Left hindlimb (tissue), 1 donor: ENCODE data around the gene PRKACB.
"Not testable (repeated sequence)": the region's sequence is repeated elsewhere in the genome, so short reads cannot be mapped to it uniquely, and the experiment has no call there.

Source experiments
- DNase-seq: peaks from one replicate; pipeline ENCODE4 v3.0.0-alpha.2; 2018

Gene PRKACB

DNA sequence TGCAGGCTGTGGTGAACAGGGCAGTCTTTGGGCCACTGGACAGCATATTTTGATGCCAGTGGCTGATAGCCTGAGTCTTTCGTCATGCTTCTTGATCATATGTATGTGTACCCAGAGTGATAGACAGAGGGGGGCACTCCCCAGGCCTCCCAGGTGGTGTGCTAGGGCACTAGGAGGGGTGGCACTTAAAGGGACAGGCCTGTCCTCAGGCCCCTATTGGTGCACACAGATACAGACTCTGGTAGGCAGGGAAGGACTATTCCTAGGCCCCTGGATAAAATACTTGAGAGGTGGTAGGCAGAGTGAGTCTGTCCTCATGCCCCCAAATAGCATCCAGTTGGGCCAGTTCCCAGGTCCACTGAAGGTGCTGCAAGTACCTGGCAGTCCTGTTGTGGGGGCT is 80.8 kb downstream of the PRKACB start:
- DNase-seq = no peak

DNA sequence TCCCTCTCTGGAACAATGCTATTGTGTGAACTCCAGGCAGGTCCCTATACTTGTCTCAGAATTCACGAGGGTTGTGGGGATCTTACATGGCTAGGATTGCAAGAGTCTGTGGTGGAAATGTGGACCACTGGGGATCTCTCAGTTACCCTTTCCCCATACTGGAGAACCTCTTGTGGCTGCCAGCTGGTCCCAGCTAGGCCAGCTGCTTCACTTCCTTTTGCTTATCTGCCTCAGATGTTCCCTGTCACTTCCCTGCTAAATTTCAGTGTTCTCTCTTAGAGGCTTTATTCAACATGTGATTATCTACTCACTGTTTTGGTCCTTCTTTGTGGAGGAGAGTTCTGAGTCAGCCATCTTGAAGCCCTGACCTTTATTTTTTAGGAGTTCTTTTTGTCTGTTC is 81.6 kb downstream of the PRKACB start:
- no peak for DNase-seq

DNA sequence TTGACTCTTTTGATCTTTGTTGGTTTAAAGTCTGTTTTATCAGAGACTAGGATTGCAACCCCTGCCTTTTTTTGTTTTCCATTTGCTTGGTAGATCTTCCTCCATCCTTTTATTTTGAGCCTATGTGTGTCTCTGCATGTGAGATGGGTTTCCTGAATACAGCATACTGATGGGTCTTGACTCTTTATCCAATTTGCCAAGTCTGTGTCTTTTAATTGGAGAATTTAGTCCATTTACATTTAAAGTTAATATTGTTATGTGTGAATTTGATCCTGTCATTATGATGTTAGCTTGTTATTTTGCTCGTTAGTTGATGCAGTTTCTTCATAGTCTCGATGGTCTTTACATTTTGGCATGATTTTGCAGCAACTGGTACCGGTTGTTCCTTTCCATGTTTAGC is 88.6 kb downstream of the PRKACB start:
- DNase-seq = not testable (repeated sequence)

DNA sequence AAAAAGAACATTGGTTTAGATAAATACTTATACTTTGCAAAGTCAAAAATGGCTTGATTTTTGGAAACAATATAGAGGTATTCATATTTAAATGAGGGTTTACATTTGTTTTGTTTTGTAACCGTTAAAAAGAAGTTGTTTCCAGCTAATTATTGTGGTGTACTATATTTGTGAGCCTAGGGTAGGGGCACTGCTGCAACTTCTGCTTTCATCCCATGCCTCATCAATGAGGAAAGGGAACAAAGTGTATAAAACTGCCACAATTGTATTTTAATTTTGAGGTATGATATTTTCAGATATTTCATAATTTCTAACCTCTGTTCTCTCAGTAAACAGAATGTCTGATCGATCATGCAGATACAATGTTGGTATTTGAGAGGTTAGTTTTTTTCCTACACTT is 92.2 kb downstream of the PRKACB start:
- DNase-seq = no peak

DNA sequence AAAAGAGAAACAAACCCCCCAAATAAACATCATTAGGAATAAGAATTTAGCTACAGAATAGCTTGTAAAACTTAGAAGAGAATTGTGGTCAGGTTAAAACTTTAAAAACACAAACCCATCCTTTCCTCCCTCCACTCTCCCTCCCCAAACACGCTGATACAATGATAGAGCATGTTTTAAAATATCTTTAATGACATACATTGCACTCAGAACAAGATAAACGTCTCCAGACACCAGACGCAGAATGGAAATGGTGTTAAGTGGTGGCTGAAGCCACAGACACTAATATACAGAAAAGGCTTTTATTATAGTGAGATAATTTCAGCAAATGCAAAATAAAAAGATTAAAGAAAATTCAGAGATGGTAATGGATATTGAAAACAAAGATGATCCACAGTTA is 98.6 kb downstream of the PRKACB start:
- no peak for DNase-seq

DNA sequence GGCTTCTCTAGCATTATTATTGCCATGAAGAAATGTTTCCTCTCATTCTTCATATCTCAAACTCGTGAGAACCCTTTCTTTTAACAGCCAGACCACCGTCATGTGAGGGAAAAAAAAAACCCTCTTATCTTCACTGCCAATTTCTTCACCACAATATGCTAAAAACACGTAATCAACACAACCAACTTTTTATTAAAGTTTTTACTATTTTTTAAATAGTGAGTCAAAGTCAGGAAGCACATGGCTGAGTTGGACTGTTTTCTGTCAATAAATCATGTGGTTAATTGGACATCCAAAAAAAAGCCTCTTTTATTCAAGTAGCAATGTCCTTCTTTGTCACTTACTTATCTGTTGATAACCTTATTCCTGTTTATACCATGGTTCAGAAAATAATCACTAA is 101.5 kb downstream of the PRKACB start:
- no peak for DNase-seq

DNA sequence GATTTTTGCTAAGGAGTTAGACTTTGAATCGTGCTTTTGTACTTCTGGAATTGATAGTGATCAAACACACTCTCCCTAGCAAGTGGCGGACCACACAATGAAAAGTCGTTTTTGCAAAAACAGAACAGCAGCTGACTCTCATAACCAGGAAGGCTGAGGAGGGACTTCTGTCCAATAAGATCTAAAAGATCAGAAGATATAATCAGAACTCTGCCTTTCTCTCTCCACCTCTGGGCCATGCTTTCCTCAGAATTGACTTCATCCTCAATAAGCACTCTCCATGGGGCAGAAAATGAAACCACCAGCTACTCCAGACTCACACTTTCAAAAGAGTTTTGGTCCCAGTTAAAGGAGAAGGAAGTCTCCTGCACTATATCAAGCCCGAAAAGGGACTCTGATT is 102.1 kb downstream of the PRKACB start:
- DNase-seq = no peak

DNA sequence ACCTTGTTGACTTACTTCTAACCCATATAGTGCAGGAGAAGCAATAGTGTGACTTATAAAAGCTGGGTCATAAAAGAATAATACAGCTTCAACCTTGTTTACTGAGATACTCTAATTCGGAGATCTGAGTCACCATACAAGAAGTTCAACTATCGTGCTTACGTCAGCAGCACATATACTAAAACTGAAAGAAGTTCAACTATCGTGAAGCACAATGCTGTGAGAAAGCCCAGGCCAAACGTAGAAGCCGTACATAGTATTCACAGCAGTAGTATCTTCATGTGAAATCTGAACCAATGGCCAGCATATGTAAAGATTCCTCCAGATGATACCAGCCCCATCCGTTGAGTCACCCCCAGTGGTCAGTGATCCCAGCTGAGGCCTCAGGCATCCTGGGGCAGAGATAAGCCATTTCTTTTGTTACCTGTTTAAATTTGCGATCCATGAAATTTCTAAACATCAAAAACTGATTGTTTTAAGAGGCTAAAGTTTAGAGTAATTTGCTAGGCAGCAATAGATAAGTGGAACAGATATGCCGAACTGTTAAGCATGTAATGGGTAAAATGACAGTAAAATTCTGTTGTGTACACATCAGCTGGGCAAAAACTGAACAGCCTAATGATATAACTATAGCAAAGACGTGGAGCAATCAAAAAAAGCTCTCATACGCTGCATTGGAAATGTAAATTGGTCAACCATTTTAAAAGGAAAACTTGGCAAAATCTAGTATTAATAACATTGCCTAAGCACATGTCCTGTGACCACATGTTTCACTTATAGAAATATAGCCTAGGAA is 103.6 kb downstream of the PRKACB start:
- DNase-seq = no peak

DNA sequence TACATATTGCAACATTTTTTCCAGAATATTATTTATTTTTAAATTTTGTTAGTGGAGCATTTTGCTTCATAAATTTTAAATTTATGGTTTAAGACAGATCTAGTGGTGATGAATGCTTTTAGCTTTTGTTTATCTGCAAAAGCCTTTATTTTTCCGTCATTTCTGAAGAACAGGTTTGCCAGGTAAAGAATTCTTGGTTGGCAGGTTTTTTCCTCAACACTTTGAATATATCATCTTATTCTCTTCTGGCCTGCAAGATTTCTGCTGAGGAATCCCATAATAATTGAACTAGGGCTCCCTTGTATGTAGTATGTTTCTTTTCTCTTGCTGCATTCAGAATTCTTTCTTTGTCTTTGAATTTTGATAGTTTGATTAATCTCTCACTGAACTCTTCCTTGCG is 106.6 kb downstream of the PRKACB start:
- DNase-seq = no peak

DNA sequence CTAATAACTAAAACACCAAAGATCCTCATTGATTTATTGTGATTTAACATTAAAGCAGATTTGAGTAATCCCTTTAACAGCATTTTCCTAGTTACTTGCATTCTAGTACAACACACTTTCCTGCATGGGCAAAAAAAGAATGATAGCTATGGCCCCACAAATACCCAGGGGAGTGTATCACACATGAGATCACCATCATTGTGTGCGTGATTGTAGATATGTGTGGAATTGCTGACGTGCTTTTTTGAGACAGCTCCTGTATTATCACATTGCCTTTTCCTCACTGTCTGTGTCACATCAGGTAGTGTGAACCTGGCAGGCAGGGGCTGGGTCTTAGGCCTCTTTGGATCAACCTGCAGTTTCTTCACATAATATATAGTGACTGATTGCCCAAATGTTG is 109.0 kb downstream of the PRKACB start:
- no peak for DNase-seq

DNA sequence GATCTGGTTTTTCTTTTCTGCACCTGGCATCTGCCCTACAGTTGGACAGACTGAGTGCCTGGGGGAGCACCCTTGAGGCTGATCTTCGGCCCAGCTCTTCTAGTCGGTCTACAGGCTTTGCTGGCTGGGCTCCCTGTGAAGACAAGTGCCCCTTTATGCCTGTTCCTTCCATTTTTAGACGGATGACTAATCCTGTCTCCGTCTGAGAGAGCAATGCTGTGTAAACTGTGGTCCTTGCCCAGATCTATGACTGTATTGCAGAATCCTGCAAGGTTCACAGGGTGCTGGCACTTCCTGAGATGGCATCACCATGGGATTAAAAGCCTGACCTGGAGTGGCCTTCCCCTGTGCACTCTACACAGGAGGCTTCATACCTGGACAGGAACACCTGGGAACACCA is 109.8 kb downstream of the PRKACB start:
- DNase-seq = peak; percentile 54

DNA sequence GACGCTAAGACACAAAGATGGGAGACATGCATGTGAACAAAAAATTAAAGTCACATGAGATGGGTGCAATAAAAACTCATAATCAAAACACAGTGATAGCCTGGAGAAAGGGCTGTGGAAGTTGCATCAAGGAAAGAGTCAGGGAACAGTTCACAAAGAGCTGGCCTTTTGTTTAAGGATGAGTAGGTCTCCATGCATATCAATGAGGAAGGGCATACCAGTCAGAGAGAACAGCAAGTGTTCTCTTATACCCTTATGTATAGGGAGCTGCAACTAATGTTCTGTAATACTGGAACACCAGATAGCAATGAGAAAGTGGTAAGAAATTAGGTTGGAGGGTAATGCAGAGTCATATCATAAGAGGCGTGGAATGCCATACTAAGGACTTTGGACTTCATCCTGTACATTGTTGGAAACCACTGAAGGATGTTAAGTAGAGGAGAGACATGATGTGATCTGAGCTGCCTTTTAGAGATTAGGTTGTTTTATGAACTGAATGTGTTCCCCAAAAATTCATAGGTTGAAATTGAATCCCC is 110.7 kb downstream of the PRKACB start:
- DNase-seq = no peak

DNA sequence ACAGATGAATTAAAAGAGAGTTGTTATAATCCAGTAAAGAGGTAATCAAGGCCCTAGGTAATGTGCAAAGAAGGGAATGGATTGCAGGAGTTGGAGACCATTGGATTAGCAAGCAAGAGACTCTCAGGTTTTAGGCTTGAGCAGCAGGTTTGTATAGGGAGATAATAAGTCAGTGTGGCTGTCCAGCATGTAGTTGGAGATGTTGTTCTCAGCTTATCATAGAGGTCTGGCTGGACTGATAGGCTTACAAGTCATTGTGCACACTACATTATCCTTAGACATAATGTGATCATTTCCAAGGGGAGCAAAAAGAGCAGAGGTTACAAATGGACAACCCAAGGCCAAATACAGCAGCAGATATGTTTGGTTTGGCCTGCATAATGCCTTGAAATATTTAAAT is 111.5 kb downstream of the PRKACB start:
- DNase-seq = no peak

DNA sequence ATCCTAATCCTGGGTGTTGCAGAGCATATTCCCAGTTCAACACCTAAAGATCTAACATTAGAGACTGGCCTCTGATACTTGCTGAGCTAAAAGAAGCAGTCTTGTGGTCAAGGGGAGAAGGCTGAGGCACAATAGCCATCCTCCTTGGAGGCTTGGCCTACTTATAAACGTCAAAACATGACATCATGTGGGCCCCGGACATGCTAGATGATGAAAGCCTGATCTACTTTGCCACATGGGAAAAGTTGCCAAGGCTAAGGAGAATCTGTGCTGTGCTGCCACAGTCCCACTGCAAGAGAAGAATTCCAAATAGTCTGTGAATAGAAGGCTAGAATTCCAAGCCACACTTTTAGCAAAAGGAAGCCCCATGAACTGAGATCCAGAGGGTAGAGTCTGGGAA is 113.5 kb downstream of the PRKACB start:
- no peak for DNase-seq

DNA sequence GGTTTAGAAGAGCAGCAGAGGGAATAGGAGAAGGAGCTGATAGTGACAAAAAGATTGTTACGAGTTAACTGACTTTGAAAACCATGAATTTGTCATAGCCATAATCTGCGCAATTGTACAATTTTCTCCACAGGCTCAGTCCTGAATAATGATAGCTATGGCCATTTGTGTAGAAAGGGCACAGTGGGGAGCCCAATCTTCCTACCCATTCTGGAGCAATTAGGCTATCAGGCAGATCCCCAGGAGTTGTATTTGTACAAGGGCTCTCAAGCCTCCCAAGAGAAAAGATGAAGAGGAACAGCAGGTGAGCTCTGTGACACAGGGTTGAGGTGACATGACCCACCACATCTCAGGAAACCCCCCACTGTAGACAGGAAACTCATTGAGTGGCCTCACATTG is 115.3 kb downstream of the PRKACB start:
- no peak for DNase-seq

DNA sequence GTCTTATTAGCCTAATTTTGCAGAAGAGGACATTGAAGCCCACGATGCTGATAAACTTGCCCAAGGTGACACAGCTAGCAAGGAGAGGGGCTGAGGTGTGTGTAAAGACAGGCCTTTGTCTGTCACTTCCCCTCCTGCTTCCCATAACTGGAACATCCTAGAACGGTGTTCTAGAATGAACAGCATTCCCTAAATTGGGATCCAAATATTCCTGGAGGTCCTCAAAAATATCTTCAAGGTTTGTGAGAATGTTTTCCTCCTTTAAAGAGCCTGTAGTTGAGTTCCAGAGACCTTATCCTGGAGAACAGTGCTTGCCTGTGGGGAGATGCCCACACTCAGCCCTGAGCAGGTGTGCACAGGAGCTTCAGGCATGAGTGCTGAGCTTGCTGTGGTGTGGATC is 115.9 kb downstream of the PRKACB start:
- no peak for DNase-seq

DNA sequence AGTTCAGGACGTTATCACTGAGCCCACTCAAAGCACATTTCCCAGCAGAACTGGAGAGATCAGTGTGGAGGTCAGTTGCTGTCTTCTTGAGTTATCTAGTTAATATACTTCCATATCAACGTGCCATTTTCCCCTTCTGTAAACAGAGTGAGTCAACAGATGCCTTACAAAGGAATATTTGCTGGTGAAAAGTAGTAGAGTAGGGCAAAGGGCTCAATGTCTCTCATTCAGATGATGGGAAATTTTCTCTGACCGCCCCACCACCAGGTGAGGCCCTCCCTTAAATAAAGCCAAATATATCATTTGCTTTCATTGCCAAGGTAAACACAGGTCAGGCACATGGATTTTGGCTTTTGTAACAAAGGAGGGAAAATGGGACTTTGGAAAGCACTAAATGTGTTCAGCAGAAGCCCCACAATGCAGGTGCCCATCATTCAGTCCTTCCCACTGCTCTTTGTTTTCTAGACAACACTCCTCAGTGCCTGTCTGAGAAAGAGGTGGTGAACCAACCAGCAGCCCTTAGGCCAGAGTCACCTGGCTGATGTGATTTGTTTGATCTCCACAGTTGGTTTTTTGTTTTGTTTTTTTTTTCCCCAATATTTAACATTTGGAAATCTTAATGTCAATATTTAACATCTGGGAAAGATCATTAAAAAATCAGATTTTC is 116.9 kb downstream of the PRKACB start:
- DNase-seq = no peak

DNA sequence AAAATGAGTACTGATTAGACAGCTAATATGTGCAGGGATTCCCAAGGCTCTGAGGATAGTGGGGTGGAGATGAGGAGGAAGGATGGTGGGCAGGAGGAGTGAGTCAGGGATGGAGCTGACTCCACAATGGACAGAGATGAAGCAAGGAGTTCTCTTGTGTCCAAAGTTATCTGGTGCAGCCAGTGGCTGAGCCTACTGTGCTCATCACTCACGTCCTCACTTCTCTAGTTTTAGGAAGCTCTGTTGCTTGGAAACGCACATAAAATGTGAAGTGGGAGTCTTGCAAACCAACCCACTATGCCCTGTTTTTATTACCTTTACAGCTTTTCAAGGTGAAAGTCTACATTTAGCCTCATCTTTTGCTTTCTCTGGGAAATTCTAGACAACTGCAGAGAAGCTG is 120.9 kb downstream of the PRKACB start:
- DNase-seq = no peak

DNA sequence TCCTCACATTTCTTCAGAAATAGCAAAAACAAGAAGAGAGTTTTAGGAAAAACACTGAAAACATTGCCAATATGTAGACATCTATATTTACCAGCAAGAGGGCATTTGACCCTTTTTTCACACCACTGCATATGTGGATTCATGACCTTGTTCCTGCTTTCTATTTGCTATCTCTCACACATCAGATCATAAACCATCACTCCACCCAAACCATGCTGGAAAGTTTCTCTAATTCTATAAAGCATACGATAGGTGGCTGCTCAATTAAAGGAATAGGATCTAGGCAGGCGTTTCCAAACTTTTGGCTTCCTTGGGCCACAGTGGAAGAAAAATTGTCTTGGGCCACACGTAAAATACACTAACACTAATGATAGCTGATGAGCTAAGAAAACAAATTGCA is 121.8 kb downstream of the PRKACB start:
- DNase-seq = no peak

DNA sequence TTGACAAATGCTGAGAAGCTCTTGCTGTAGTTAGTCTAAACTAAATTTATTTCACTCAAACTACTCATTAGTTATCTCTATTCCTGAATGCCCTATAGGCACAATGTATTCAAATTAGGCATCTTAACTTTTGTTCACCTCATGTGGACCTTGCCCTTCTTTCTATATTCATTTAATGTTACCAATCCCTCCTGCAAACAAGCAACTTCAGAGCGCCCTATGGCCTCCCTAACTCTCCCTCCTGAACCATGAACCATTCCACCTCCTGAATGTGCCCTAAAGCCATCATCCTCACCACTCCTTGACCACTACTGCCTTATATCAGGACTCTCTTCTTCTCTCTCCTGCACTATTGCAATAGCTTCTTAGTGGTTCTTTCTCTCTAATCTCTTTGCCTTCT is 122.7 kb downstream of the PRKACB start:
- no peak for DNase-seq

DNA sequence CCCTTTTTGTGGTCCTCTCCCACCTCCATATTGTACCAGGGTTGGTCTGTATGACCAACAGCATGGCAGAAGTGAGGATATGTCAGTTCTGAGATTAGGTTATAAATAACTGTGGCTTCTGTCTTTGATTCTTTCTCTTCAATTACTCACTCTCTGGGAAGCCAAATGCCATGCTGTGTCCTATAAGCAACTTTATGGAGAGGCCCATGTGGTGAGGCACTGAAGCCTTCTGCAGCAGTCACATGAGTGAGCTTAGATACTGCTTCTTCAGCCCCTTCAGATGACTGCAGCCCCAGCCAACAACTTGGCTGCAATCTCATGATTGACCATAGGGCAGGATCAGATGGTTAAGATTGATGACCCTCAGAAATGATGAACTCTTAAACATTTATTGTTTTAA is 123.4 kb downstream of the PRKACB start:
- DNase-seq = no peak

DNA sequence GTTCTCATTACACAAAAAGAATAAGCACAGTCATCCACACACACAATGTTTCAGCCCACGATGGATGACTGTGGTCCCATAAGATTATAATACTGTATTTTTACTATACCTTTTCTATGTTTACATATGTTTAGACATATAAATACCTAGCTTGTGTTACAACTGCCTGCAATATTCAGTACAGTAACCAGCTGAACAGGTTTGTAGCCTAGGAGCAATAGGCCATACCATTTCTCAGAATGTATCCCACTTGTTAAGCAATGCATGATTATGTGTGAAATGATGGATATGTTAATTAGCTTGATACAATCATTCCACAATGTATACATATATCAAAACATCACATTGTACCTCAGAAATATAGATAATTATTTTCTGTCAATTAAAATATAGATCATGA is 124.3 kb downstream of the PRKACB start:
- no peak for DNase-seq

DNA sequence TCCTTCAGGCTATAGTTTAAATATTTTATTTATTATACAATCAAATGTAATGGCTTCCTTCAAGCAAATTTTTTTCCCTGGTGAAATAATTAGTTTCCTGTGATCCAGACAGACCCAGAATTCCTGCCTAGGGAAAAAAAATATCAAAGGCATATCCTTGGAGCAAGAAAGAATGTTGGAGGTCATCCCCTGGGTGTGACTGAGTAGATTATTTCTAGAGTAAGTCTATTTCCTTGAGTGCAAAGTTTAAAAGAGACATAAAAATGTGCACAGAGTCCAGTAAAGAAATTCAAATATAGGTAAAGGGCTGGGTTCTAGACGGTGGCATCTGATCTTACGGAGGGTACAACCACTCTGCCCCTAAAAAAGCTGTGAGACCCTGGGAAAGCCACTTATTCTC is 125.2 kb downstream of the PRKACB start:
- no peak for DNase-seq

DNA sequence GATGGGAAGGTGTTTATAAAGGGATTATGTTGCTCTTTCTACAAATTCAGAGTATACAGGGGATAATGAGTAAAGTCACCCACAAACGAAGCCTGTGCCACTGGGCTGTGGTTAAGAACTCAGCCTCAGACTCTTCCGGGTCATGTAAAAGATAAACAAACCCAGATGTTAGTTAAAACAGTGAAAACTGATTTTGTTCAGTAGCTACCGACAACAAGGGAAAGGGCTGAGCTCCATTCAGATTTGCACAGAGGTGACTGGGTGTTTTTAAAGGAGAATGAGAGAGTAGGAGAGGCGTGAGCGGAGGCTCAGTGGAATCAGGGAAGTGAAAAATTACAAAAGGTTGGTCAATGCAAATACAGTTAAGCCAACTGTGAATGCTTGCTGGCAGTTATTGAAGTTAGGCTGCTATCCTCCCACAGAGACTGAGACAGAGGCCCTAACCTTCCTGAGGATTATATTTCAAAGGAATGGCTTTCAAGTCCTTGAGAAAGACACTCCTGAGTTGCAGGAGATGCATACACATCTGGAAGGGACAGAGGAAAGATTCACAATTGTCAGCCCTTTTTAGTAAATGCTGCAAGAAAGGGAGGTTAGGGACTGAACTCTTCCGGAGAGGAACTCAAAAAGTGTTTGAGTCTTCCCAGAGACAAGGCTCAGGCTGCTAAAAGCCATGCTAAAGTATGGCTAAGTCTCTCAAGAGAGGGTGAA is 127.5 kb downstream of the PRKACB start:
- DNase-seq = no peak
